Stimulated activated CD8-positive, alpha-beta memory T cell treated with anti-CD3 and anti-CD28 coated beads, Interleukin-7, amount 100 ng/mL, for 4 hours (primary cell): Measurements from ENCODE around the gene GPX8.
A peak's percentile ranks its signal among the peaks of the same experiment; 100 is the strongest.

ENCODE experiments used
- DNase-seq, 2 donors: peaks; one replicate each; pipeline ENCODE4 v3.0.0-alpha.2; 2020; ENCODE audit warnings: low read depth in 2 of 2

Gene GPX8

GRCh38 chr5:55159763-55160492, at the start of gene GPX8:
GPX8 (plus strand) TSS chr5:55160171; CDS start chr5:55160193, 22 bp downstream.
- DNase-seq = no peak

- DNase-seq = no peak
Observed at GRCh38 chr5:55110217-55110616, 49.8 kb upstream of the GPX8 start.

- DNase-seq = no peak
Observed at GRCh38 chr5:55113327-55113726, 46.6 kb upstream of the GPX8 start.

GRCh38 chr5:55114061-55114460, 45.9 kb upstream of the GPX8 start:
- DNase-seq = no peak

GRCh38 chr5:55123365-55123764, 36.6 kb upstream of the GPX8 start:
- DNase-seq = no peak

GRCh38 chr5:55134053-55134722, 25.8 kb upstream of the GPX8 start:
- no peak for DNase-seq

- no peak for DNase-seq
Observed at GRCh38 chr5:55136521-55136920, 23.4 kb upstream of the GPX8 start.

- no peak for DNase-seq
Observed at GRCh38 chr5:55140908-55141665, 18.9 kb upstream of the GPX8 start.

GRCh38 chr5:55141945-55142690, 17.9 kb upstream of the GPX8 start:
- no peak for DNase-seq

GRCh38 chr5:55143624-55144023, 16.3 kb upstream of the GPX8 start:
- no peak for DNase-seq

- no peak for DNase-seq
Observed at GRCh38 chr5:55146080-55146479, 13.9 kb upstream of the GPX8 start.

- peak; percentile 63 to 77 for DNase-seq
Observed at GRCh38 chr5:55146543-55147151, 13.3 kb upstream of the GPX8 start.

- no peak for DNase-seq
Observed at GRCh38 chr5:55149308-55149795, 10.6 kb upstream of the GPX8 start.

GRCh38 chr5:55151923-55152842, 7.8 kb upstream of the GPX8 start:
- no peak for DNase-seq

GRCh38 chr5:55154873-55155272, 5.1 kb upstream of the GPX8 start:
- no peak for DNase-seq

- no peak for DNase-seq
Observed at GRCh38 chr5:55160493-55161209, 680 bp downstream of the GPX8 start.

GRCh38 chr5:55162666-55163065, 2.7 kb downstream of the GPX8 start:
- DNase-seq = no peak

- DNase-seq = no peak
Observed at GRCh38 chr5:55171471-55171870, 11.5 kb downstream of the GPX8 start.

GRCh38 chr5:55172051-55172899, 12.3 kb downstream of the GPX8 start:
- DNase-seq = peak; percentile 31 to 60
